HCT116 (cell line): Measurements from ENCODE around the gene PRKAG2.

Experiments
- CEBPB ChIP-seq: IDR thresholded peaks from 2 replicates; pipeline ENCODE4 v1.6.1; 2012; ENCODE audit warnings: low read depth
- EZH2phosphoT487 ChIP-seq: fragments of 200-600 bp; IDR thresholded peaks from 2 replicates; pipeline ENCODE4 v1.6.1; 2018; ENCODE audit warnings: antibody characterized with exemption, borderline replicate concordance
- POLR2A ChIP-seq: IDR thresholded peaks from 2 replicates; pipeline ENCODE4 v1.7.0; 2011; ENCODE audit warnings: borderline replicate concordance; ENCODE audit not compliant: insufficient read depth, insufficient read length; ENCODE audit errors: extremely low read depth
- POLR2AphosphoS5 ChIP-seq: IDR thresholded peaks from 2 replicates; pipeline ENCODE4 v1.6.1; 2011; ENCODE audit warnings: mild to moderate bottlenecking, low read depth, low read length, moderate library complexity
- SIN3A ChIP-seq: IDR thresholded peaks from 2 replicates; pipeline ENCODE4 v1.6.1; 2012; ENCODE audit warnings: low read depth
- TF ChIP-seq, protein P1 (sequence below), 3 experiments: fragments of 200-600 bp in 1 of 3; sonication (generic) in 1 of 3; IDR thresholded peaks in 2 of 3; conservative IDR thresholded peaks in 1 of 3; 2 replicates each; pipeline ENCODE4 v1.5.1; 2012 to 2017; ENCODE audit warnings: low read depth in 2 of 3, low read length in 2 of 3, antibody characterized with exemption in 1 of 3, borderline replicate concordance in 1 of 3, control low read depth in 1 of 3, mild to moderate bottlenecking in 1 of 3, mixed read lengths in 1 of 3, mixed run types in 1 of 3, moderate library complexity in 1 of 3; ENCODE audit not compliant: insufficient read depth in 1 of 3
- TF ChIP-seq, protein P2 (sequence below): IDR thresholded peaks from 2 replicates; pipeline ENCODE4 v1.6.1; 2012

DNA sequence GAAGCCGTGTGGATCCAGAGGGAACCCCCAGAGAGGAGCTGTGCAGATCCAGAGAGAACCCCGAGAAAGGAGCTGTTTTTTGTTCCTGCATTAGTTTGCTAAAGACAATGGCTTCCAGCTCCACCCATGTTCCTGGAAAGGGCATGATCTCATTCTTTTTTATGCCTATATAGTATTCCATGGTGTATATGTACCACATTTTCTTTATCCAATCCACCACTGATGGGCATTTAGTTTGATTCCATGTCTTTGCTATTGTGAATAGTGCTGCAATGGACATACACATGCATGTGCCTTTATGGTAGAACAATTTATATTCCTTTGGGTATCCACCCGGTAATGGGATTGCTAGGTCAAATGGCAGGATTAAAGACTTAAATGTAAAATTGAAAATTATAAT lies 261.9 kb downstream of the PRKAG2 start:
- TF ChIP-seq, protein P1, sequence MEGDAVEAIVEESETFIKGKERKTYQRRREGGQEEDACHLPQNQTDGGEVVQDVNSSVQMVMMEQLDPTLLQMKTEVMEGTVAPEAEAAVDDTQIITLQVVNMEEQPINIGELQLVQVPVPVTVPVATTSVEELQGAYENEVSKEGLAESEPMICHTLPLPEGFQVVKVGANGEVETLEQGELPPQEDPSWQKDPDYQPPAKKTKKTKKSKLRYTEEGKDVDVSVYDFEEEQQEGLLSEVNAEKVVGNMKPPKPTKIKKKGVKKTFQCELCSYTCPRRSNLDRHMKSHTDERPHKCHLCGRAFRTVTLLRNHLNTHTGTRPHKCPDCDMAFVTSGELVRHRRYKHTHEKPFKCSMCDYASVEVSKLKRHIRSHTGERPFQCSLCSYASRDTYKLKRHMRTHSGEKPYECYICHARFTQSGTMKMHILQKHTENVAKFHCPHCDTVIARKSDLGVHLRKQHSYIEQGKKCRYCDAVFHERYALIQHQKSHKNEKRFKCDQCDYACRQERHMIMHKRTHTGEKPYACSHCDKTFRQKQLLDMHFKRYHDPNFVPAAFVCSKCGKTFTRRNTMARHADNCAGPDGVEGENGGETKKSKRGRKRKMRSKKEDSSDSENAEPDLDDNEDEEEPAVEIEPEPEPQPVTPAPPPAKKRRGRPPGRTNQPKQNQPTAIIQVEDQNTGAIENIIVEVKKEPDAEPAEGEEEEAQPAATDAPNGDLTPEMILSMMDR (IDR thresholded peaks at IDR 0.05 in 2 of 3, conservative IDR thresholded peaks at IDR 0.05 in 1 of 3; ENCODE audit: borderline replicate concordance in 1 of 3, insufficient read depth in 1 of 3, low read depth in 2 of 3, low read length in 2 of 3): no peak
- no peak for TF ChIP-seq SIN3A
- TF ChIP-seq POLR2AphosphoS5: no peak
- no peak for TF ChIP-seq EZH2phosphoT487
- no peak for TF ChIP-seq POLR2A
- no peak for TF ChIP-seq CEBPB
- TF ChIP-seq, protein P2, sequence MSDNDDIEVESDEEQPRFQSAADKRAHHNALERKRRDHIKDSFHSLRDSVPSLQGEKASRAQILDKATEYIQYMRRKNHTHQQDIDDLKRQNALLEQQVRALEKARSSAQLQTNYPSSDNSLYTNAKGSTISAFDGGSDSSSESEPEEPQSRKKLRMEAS: no peak
